MCF 10A (cell line): Measurements from ENCODE around the gene ARHGAP30. TPM values are rescaled to one million over a fixed set of nuclear protein-coding genes. Genes with fewer than 3 reads are reported as not detected.

Experiments used
- BruUV-seq: library from RNA; stranded (reverse); fragments of 400-500 nt; replicated peaks from 2 replicates; lab custom pipeline; 2021; lab: Mats Ljungman, UMichigan
- CTCF ChIA-PET: fragments of 300-600 bp; sonication (Branson Sonifier 250); formaldehyde crosslinking; extraction: SDS; loops from one replicate; lab custom pipeline; 2021; ENCODE audit warnings: antibody characterized with exemption, inconsistent platforms; lab: Yijun Ruan, JAX
- POLR2A ChIA-PET: fragments of 300-600, 350-650 bp; sonication (Branson Sonifier 250); formaldehyde crosslinking; extraction: SDS; loops from one replicate; lab custom pipeline; 2020; ENCODE audit warnings: antibody characterized with exemption, inconsistent platforms; lab: Yijun Ruan, JAX
- DNase-seq: peaks from one replicate; pipeline ENCODE4 v3.0.0-alpha.2; 2018; ENCODE audit not compliant: unreplicated experiment
- H3K27ac Mint-ChIP-seq: one replicate; pipeline ENCODE4 v1.8.0; 2022; ENCODE audit warnings: mild to moderate bottlenecking, low read depth, mixed read lengths; ENCODE audit not compliant: unreplicated experiment
- H3K27me3 Mint-ChIP-seq: one replicate; pipeline ENCODE4 v1.8.0; 2022; ENCODE audit warnings: mixed read lengths; ENCODE audit not compliant: insufficient read depth, unreplicated experiment
- H3K36me3 Mint-ChIP-seq: one replicate; pipeline ENCODE4 v1.8.0; 2022; ENCODE audit warnings: mild to moderate bottlenecking, moderate library complexity, mixed read lengths; ENCODE audit not compliant: insufficient read depth, unreplicated experiment
- H3K4me1 Mint-ChIP-seq: one replicate; pipeline ENCODE4 v1.8.0; 2022; ENCODE audit warnings: mixed read lengths; ENCODE audit not compliant: insufficient read depth, unreplicated experiment
- H3K4me3 Mint-ChIP-seq: one replicate; pipeline ENCODE4 v1.8.0; 2022; ENCODE audit warnings: mild to moderate bottlenecking, moderate library complexity, mixed read lengths; ENCODE audit not compliant: unreplicated experiment
- H3K9me3 Mint-ChIP-seq: one replicate; pipeline ENCODE4 v1.8.0; 2022; ENCODE audit warnings: mixed read lengths; ENCODE audit not compliant: unreplicated experiment
- intact Hi-C: fragments of 100-400 bp; cut with micrococcal nuclease; formaldehyde crosslinking; loops from 2 replicates; pipeline ENCODE4 v1.14.1; 2022
- total RNA-seq: library from RNA; stranded (reverse); gene quantifications from 2 replicates; pipeline ENCODE4 v1.2.3, GENCODE V29; 2022
- TF ChIP-seq, protein P1 (sequence below): fragments of 200-600 bp; IDR thresholded peaks from one replicate; pipeline ENCODE4 v1.8.0; 2022; ENCODE audit warnings: antibody characterized with exemption, mild to moderate bottlenecking; ENCODE audit not compliant: unreplicated experiment

Gene ARHGAP30
- total RNA-seq, 1 experiment from 2014 or later: 0.58 TPM

DNA sequence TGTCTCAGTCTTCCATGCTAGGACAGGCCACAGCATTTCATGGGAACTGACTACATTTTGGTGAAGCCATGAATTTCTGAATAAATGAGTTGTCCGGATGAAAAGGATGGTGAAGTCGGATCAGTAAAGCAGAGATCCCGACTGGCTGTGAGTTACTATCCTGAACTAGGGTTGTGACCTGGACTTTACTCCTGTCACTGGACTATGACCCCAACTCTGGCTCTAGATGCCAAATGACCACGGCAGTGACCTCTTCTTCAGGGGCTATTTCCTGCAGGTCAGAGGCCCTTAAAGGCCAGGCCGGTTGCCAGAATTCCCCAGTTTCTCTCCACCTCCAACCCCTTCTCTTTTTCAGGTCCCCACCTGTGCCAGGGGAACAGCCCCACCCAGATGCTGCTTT lies 21.4 kb upstream of the ARHGAP30 start:
- Mint-ChIP-seq H3K4me1 (peaks cover 41% of the 10 kb centered on the region), H3K27ac (no peak overlapping the region), H3K27me3 (no peaks in the 10 kb centered on the region), H3K9me3 (no peaks in the 10 kb centered on the region), H3K36me3 (peaks cover 6% of the 10 kb centered on the region), H3K4me3 (no peak overlapping the region)
- TF ChIP-seq, protein P1, sequence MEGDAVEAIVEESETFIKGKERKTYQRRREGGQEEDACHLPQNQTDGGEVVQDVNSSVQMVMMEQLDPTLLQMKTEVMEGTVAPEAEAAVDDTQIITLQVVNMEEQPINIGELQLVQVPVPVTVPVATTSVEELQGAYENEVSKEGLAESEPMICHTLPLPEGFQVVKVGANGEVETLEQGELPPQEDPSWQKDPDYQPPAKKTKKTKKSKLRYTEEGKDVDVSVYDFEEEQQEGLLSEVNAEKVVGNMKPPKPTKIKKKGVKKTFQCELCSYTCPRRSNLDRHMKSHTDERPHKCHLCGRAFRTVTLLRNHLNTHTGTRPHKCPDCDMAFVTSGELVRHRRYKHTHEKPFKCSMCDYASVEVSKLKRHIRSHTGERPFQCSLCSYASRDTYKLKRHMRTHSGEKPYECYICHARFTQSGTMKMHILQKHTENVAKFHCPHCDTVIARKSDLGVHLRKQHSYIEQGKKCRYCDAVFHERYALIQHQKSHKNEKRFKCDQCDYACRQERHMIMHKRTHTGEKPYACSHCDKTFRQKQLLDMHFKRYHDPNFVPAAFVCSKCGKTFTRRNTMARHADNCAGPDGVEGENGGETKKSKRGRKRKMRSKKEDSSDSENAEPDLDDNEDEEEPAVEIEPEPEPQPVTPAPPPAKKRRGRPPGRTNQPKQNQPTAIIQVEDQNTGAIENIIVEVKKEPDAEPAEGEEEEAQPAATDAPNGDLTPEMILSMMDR: no peak
- CTCF ChIA-PET: no interaction called here
- POLR2A ChIA-PET: interaction anchor here (1.0 kb wide), 1 partner anchor 75 kb away, joined by 4 read pairs; the partner anchor contains the start of gene PPOX
- DNase-seq: no peak
- intact Hi-C loops: no loop called here
- BruUV-seq: no TSS peak

DNA sequence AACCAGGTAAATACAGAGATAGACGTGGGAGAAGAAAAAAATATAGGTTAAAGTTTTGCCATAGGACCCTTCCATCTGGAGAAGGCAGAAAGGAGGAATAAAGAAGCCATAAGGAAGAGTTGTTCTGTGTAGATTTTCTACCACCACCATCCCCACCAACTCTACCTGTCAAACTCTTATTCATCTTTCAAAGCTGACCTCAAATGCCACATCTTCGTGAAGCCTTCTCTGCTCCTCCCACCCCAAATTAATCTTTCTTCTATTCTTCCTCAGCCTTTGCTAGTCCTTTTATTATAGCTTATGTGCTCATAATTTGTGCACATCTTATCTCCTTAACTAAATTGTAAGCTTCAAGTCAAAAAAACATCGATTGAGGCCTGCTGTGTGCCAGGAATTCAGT lies 20.9 kb upstream of the ARHGAP30 start:
- H3K36me3 Mint-ChIP-seq: peaks cover 6% of the 10 kb centered on the region
- BruUV-seq: no TSS peak
- TF ChIP-seq, protein P1: no peak
- no peak overlapping the region for H3K4me3 Mint-ChIP-seq
- no peak overlapping the region for H3K27ac Mint-ChIP-seq
- intact Hi-C loops: no loop called here
- H3K4me1 Mint-ChIP-seq: peaks cover 42% of the 10 kb centered on the region
- H3K9me3 Mint-ChIP-seq: no peaks in the 10 kb centered on the region
- ChIA-PET CTCF (interaction anchor here (1.4 kb wide), 1 partner anchor 93 kb away, joined by 5 read pairs; no protein-coding TSS in a partner anchor), POLR2A (no interaction called here)
- no peaks in the 10 kb centered on the region for H3K27me3 Mint-ChIP-seq
- no peak for DNase-seq

DNA sequence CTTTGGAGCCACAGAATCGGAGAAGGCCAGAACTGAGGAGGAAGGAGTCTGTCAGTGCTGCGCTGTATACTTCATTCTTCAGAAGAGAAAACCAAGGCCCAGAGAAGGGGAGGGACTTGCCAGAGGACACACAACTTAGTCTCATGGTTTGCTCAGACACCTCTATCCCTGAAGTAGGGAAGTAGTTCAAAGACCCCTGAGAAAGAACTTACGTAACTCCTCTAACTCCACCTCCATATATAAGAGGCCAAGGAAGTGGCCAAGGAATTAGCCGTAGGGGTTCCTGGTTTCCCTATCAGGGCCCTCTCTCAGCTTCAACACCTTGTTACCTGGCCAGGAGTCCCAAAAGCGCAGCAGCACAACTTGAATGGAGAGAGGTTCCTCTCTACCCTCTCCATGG lies 20.2 kb upstream of the ARHGAP30 start:
- Mint-ChIP-seq H3K27me3 (no peaks in the 10 kb centered on the region), H3K27ac (no peak overlapping the region), H3K36me3 (peaks cover 6% of the 10 kb centered on the region), H3K9me3 (no peaks in the 10 kb centered on the region), H3K4me1 (peaks cover 40% of the 10 kb centered on the region), H3K4me3 (no peak overlapping the region)
- ChIA-PET CTCF (interaction anchor here (1.4 to 6.5 kb wide), 3 partner anchors 7 to 92 kb away, joined by 5 to 80 read pairs (median 12); partner anchors contain the start of gene KLHDC9), POLR2A (interaction anchor here (0.5 to 1.1 kb wide), 3 partner anchors 41 to 106 kb away, joined by 3 to 5 read pairs (median 4); no protein-coding TSS in a partner anchor)
- no TSS peak for BruUV-seq
- TF ChIP-seq, protein P1: no peak
- intact Hi-C loops: loop anchor here (10.0 kb wide), 1 partner anchor 745 kb away; the partner anchor contains the start of genes COPA and NCSTN
- DNase-seq: no peak

DNA sequence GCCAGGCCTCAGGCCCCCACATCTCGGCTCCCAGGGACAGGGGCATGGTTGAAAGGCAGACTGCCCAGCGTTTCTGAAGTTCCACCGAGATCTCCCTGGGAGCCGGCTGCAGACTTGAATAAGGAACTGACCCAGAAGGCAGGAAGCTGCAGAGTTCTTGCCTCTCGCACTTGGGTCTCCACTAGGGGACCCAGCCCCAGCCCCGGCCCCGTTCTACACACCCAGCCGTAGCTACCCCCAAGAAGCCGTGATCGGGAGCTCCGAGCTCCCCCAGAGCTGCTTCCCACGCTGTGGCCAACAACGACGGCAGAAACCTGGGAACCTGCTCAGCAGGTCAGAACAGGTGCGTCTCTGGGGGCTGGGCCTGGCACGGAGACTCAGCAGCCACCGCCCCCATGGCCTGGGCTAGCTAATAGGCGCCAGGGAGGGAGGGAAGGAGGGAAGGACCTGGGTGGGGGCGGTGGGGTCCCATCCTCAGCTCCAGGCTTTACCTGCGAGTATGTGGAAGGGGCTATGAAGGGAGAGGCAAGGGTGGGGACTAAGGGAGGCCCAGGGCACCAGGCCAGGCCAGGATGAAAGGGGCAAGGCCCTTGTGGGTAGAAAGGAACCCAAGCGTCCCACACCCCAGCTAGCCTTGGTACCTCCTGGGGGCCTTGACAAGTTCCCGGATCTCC lies 19.7 kb upstream of the ARHGAP30 start, which contains the start of gene NECTIN4:
Gene NECTIN4, minus strand, starts transcription at position 308 of the 674 bp plus-strand sequence. Its CDS starts 262 bp downstream, at position 46.
- CTCF ChIA-PET: interaction anchor here (0.6 to 6.5 kb wide), 6 partner anchors 8 to 482 kb away, joined by 3 to 80 read pairs (median 5); partner anchors contain the start of gene KLHDC9
- Mint-ChIP-seq H3K36me3 (peaks cover 6% of the 10 kb centered on the region), H3K27ac (no peak within 1 kb of the TSS), H3K9me3 (no peaks in the 10 kb centered on the region), H3K4me1 (peaks cover 43% of the 10 kb centered on the region), H3K27me3 (no peaks in the 10 kb centered on the region), H3K4me3 (no peak within 1 kb of the TSS)
- POLR2A ChIA-PET: interaction anchor here (0.5 to 1.3 kb wide), 4 partner anchors 10 to 105 kb away, joined by 3 to 5 read pairs (median 4); no protein-coding TSS in a partner anchor
- intact Hi-C loops: loop anchor here (10.0 kb wide), 1 partner anchor 745 kb away; the partner anchor contains the start of genes COPA and NCSTN
- TF ChIP-seq, protein P1: no peak
- no TSS peak for BruUV-seq
- no peak for DNase-seq
